ENCODE measurements around the gene OTUD3.
"Not testable (repeated sequence)": the region's sequence is repeated elsewhere in the genome, so short reads cannot be mapped to it uniquely, and the experiment has no call there.

Gene OTUD3

DNA sequence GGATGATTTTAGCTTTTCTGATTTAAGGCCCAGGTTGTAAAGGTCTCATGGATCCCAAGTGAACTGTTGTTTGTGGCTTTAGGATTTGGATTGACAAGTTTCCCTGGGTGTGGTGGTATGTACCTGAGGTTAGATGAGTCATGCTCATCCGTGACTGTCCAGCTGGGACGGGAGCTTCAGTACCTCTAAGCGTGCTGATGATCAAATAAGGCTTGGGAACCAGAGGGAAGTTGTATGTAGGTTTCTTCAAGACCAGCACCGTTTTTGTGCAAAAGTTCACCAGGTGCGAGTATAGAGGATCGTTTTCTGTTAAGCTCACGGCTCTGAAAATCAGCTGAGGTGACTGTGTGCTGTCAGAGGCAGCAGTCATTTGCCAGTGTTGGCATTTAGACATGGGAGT is 21.4 kb downstream of the OTUD3 start:
- intact Hi-C loops (cut with DNase I), result no loop called here
- DNase-seq, result peak in 1 of 42 donors; percentile 36

- no peak for DNase-seq
- intact Hi-C loops (cut with DNase I), result no loop called here
Observed at GRCh38 chr1:19907456-19907855, 25.3 kb downstream of the OTUD3 start.

GRCh38 chr1:19909392-19909791 is 27.2 kb downstream of the OTUD3 start:
- intact Hi-C loops (cut with DNase I), result no loop called here
- DNase-seq, result no peak

DNA sequence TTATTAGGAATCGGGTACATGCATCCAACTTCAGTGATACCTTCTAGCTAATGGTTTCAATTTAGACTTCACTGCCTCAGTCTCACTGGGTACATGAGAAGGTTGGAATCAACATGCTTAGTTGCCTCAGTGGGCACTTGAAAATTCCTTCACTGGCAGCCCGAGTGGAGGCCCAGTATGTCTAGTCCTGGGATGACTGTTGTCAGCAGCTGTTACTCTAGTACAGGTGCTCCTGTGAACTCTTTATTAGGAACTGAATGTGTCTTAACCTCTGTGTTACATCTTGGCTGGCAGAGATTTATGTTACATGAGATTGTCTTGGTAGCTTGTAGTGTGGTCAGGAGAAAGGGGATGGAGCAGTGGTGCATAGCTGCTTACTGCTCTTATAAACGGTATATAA is 27.8 kb downstream of the OTUD3 start:
- no peak for DNase-seq
- intact Hi-C loops (cut with DNase I), result loop anchor here (10.0 kb wide), 1 partner anchor 585 kb away; no protein-coding TSS in a partner anchor

- peak in 3 of 42 donors; percentile 27 to 60 (median 59) for DNase-seq
- intact Hi-C loops (cut with DNase I), result loop anchor here (10.0 kb wide), 1 partner anchor 584 kb away; no protein-coding TSS in a partner anchor
Observed at GRCh38 chr1:19910650-19911049, 28.5 kb downstream of the OTUD3 start.

GRCh38 chr1:19918057-19918456 is 35.9 kb downstream of the OTUD3 start:
- peak; percentile 62 to 95 (median 86) for DNase-seq

DNA sequence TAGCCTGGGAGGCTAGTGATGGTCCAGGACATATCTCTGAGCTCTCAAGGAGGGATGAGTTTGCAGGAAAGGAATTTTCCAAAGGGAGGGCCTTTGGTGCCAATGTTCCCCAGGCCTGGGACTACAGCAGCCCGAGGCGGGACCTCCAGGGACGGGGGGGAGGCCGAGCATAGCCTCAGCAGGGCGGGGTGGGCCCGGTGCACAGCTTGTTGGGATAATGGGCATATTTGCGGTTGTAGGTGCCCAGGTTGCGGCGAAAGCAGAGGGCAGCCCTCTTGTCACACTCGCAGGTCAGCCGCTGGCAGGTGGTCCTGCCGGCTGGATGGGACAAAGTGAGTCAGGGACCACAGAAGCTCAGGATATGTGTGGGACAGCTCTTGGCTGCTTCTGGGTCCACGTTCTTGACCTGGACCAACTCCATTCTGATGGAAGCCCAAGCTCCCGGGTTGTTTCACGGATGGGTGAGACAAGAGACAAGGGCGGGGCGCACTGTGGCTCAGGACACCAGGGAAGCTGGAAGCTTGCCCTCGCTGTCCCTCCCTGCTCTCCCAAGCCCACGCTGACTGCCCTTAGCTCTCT is 38.0 kb downstream of the OTUD3 start:
- no peak for DNase-seq
- intact Hi-C loops (cut with DNase I), result no loop called here

More at GRCh38 chr1:19918057-19918456, 35.9 kb downstream of the OTUD3 start:
- intact Hi-C loops (cut with DNase I), result loop anchor here (5.0 to 10.0 kb wide), 2 partner anchors 234 to 577 kb away; no protein-coding TSS in a partner anchor

GRCh38 chr1:19921310-19921709 is 39.1 kb downstream of the OTUD3 start:
- no peak for DNase-seq
- intact Hi-C loops (cut with DNase I), result no loop called here

DNA sequence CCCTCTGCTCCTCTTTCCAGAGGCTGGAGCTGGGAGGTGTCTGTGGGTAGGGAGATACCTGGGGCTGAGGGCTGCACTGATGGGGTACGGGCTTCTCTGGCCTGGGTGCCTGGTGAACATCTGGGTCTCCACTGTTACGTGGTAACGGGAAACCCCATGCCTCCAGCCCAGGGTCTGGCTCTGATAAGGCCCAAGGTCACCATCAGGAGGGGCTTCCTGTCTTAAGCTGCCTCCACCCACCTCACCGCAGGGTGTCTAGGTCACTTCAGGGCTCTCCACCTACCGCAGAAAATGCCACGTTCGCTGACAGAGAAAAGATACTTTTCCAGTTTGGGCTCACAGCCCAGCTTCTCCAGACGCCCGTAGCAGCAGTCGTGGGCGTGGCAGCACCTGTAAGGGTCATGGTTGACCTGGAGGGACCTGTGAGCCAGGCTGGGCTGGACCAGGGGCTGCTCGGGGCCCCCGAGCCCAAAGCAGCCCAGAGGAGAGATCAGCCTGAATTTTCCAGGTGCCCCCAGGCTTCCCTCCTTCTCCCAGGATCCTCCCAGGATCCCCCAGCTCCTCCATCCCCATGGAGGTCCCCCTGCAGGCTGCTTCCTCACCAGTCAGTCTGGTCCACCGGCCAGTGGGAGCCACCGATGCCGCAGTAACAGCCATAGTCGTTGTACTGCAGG is 40.0 kb downstream of the OTUD3 start:
- no peak for DNase-seq
- intact Hi-C loops (cut with DNase I), result no loop called here

DNA sequence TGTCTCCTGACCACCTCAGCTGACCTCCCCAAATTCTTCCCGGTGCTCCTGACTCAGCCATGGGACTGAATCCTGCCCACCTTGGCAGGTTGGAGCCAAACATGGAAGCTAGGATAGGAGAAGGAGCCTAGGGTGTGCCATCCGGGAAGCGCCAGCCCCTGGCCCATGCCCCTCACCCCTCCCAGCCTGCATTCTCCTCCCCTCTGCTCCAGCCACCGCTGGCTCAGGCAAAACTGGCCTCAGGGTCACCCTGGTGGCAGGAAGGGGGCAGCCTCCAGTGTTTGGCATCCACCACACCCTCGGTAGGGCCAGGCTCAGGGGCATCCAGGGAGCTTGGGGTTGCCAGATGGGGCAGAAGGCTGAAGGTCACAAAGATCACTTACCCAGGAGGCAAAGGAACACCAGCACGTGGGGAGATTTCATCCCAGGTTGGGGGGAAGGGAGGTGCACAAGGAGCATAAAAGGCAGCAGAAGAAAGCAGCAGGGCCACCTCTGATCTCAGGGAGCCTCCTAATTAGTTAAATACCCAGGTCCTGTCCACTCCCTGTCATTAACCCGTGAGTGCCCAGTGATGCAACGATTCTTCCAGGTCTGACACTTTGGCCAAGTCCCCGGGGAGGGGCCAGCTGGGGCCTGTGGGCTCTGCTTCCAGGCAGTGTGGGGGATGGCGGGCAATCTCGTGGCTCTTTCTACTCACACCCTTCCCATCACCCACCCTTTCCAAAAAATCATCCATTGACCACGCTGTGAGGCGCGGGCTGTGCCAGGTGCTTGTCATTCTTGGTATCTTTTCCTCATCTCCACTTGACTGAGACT is 41.1 kb downstream of the OTUD3 start, which contains the start of gene PLA2G2E:
PLA2G2E (minus strand) TSS at position 481 of the 816 bp plus-strand sequence; CDS start at position 423, 58 bp downstream.
- intact Hi-C loops (cut with DNase I), result no loop called here
- DNase-seq, result no peak

GRCh38 chr1:19923953-19924346 is 41.8 kb downstream of the OTUD3 start:
- intact Hi-C loops (cut with DNase I), result no loop called here
- no peak for DNase-seq

GRCh38 chr1:19925342-19926070 is 43.3 kb downstream of the OTUD3 start:
- intact Hi-C loops (cut with DNase I), result no loop called here
- no peak for DNase-seq

DNA sequence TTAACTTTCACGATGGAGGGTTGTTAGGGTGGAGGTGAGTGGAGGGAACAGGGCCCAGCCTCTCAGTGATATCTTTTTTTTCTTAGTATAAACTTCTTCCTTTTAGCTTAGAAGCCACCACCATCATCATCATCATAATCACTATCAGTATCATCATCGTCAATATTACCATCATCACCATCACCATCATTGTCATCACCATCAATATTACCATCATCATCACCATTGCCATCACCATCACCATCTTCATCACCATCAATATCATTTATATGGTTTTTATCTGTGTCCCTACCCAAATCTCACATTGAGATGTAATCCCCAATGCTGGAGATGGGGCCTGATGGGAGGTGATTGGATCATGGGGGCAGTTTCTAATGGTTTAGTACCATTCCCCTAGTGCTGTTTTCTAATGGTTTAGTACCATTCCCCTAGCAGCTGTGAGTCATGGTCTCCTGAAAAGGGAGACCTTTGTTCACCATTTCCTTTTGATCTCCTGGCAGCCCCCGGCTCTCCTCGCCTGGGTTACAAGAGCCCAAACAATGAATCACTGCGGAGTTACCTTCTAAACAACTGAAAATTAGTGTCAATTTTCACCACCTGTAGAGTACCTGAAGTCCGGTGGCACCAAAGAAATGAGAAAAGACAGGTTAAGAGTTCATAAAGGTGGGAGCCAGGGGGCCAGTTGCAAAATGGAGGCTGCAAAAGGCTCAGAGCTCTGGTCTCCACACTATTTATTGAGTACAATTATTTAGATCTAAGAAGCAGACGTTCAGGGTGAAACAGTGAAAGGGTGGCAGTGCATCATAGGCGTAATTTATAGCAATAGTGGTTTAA is 44.3 kb downstream of the OTUD3 start:
- no peak for DNase-seq
- intact Hi-C loops (cut with DNase I), result no loop called here

DNA sequence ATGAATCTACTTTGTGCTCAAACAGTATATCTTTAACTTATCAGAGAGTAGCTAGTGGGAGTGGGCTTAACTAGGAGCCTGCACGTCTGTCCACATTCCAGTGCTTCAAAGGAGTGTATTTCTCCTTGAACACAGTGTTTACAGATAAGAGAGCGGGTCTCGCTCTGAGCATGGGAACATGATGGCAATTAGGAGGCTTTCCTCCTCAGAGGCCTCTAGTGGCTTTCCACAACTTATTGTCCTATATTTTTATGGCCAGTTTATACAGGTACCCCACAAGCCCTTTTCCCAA is 44.9 kb downstream of the OTUD3 start:
- DNase-seq; intact Hi-C loops (cut with DNase I): not testable (repeated sequence)

DNA sequence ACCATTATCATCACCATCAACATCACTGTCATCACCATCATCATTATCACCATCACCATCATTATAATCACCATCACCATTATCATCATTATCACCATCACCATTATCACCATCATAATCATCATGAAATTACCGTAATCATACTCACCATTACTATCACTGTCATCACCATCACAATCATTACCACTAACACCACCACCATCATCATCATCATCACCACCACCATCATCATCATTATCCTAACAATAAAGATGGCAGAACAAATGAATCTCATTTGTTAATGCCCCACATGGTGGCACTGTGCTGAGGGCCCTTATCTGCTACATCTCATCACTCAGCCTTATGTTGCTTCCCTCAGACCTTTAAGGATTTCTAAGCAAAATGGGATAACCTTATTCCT is 50.7 kb downstream of the OTUD3 start:
- intact Hi-C loops (cut with DNase I), result no loop called here

DNA sequence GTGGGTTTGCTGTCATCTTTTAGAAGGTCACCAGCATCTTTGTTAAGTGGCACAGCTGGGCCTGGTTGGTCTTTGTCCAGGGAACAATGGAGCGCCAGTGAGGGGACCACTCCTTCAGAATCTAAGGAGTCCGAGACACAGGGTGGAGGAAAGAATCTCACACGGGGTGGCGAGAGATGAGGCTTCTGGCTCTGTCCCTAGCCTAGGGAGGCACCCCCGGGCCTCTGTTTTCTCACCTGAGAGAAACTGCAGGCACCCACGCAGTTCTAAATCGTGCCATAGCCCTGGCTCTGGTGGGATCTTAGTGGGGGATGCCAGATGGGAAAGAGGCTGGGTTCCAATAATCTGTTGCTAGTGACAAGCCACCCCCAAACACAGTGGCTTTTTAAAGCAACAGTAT is 52.1 kb downstream of the OTUD3 start:
- intact Hi-C loops (cut with DNase I), result no loop called here
- no peak for DNase-seq

More for the DNA sequence above, 50.7 kb downstream of the OTUD3 start:
- DNase-seq, result no peak

GRCh38 chr1:19936061-19936750 is 54.0 kb downstream of the OTUD3 start:
- no peak for DNase-seq
- intact Hi-C loops (cut with DNase I), result no loop called here

GRCh38 chr1:19938472-19938871 is 56.3 kb downstream of the OTUD3 start:
- intact Hi-C loops (cut with DNase I), result no loop called here
- DNase-seq, result no peak
